ENCODE measurements around the gene SRGAP2. TPM values are rescaled to one million over a fixed set of nuclear protein-coding genes. Genes with fewer than 3 reads are reported as not detected.
"Not testable (repeated sequence)": the region's sequence is repeated elsewhere in the genome, so short reads cannot be mapped to it uniquely, and the experiment has no call there.

The SRGAP2 gene
- total RNA-seq, 1 donor from 2014 or later: 42.1 TPM

DNA sequence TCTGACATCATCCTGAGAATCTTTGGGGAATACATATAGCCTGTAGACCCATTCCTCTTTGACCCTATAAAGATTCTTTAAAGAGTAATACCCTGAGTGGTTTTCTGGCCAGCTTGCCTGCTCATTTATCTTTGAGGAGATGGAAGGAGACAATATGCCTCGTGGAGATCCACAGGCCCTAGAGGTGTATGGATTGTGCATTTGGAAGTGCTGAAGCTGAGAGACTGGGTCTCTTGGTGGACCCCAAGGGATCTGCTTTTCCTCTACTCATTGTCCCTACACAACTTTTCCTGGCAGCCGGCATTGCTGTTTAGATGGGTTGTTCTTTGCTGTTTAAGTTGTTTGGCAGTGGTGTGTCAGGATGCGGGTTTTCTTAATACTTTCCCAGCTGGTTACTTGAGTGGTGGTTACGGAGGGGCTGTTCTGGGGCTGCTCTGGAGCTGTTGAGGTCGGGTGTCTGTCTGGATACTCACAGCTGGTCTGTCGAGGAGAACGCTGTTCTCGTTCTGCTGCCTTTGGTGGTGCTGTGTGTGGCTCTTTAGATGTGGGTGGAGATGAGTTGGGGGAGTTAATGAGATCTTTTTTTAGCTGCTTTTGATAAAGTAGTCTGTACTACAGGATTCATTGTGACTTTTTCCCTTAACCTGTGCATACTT lies 49.5 kb downstream of the SRGAP2 start:
- not testable (repeated sequence) for H3K36me3 ChIP-seq (ENCODE audit: control insufficient read depth, insufficient read depth, low read length); DNase-seq (ENCODE audit: low read depth)

More for the DNA sequence above, 49.5 kb downstream of the SRGAP2 start:
- H3K4me3 ChIP-seq (ENCODE audit: low read depth, low read length); H3K27me3 ChIP-seq (ENCODE audit: control insufficient read depth, insufficient read depth, low read length): not testable (repeated sequence)

Other genes starting within 250 kb of the SRGAP2 start
- gene RAB7B, start 200.1 kb upstream of the SRGAP2 start, total RNA-seq: 0.13 TPM in 1 of 2 replicates, not detected in the other
- not detected in 2 replicates for gene CTSE, start 179.6 kb upstream of the SRGAP2 start, total RNA-seq
- 0.42 and 0.82 TPM in 2 replicates for gene RHEX, start 150.4 kb upstream of the SRGAP2 start, total RNA-seq
- not detected in 2 replicates for gene AVPR1B, start 86.2 kb upstream of the SRGAP2 start, total RNA-seq
- gene FAM72A, start 702 bp upstream of the SRGAP2 start, total RNA-seq: 1.6 and 2.7 TPM in 2 replicates

Data from kidney epithelial cell (primary cell).